GM12878 (cell line): ENCODE measurements around the gene OTOG. TPM values are rescaled to one million over a fixed set of nuclear protein-coding genes. Genes with fewer than 3 reads are reported as not detected.

Source experiments
- ATAC-seq: fragments of 200-7000 bp; cut with Tn5 transposase; 3 replicates; pipeline ENCODE4 v1.9.1; 2020; ENCODE audit warnings: mild to moderate bottlenecking, moderate library complexity
- BruUV-seq: library from RNA; stranded (reverse); fragments of 400-500 nt; replicated peaks from 2 replicates; lab custom pipeline; 2021; lab: Mats Ljungman, UMichigan
- CTCF ChIA-PET: fragments of 300-600 bp; sonication (Branson Sonifier 250); formaldehyde crosslinking; extraction: SDS; loops from one replicate; lab custom pipeline; 2021; ENCODE audit warnings: inconsistent platforms; lab: Yijun Ruan, JAX
- POLR2A ChIA-PET: fragments of 350-600 bp; formaldehyde crosslinking; extraction: SDS; loops from one replicate; lab custom pipeline; 2021; ENCODE audit warnings: inconsistent platforms; lab: Charles Lee
- RAD21 ChIA-PET: fragments of 300-600 bp; sonication (Branson Sonifier 250); formaldehyde crosslinking; loops from one replicate; lab custom pipeline; 2023; ENCODE audit warnings: antibody characterized with exemption; ENCODE audit not compliant: unreplicated experiment; lab: Charles Lee
- SMC1A ChIA-PET: fragments of 300-600 bp; sonication (Branson Sonifier 250); formaldehyde crosslinking; loops from one replicate; lab custom pipeline; 2023; ENCODE audit not compliant: unreplicated experiment, uncharacterized antibody; lab: Charles Lee
- DNase-seq: peaks from one replicate; pipeline ENCODE4 v3.0.0-alpha.2; 2011; ENCODE audit warnings: low read depth, low spot score
- FAIRE-seq: peaks from 3 replicates; lab custom pipeline; 2011; peaks lifted over from hg19 to GRCh38; lab: Jason Lieb, UNC
- H2AFZ ChIP-seq: 2 replicates; pipeline ENCODE4 v1.6.0; 2011; ENCODE audit warnings: low read depth, low read length, control low read depth; ENCODE audit not compliant: control insufficient read depth
- H3K27ac ChIP-seq: 2 replicates; pipeline ENCODE4 v1.5.1; 2011; ENCODE audit warnings: control low read depth; ENCODE audit not compliant: control insufficient read depth, insufficient read depth
- H3K27me3 ChIP-seq, 2 experiments: replicated peaks in 1 of 2; 2 replicates each; pipeline versions ENCODE4 v1.6.0 to v1.6.1; 2011; ENCODE audit warnings: low read length in 1 of 2; ENCODE audit not compliant: control insufficient read depth in 2 of 2, insufficient read depth in 2 of 2
- H3K36me3 ChIP-seq, 2 experiments: 2 replicates each; pipeline ENCODE4 v1.5.1; 2011; ENCODE audit warnings: low read length in 1 of 2; ENCODE audit not compliant: control insufficient read depth in 2 of 2, insufficient read depth in 2 of 2
- H3K4me1 ChIP-seq: 2 replicates; pipeline ENCODE4 v1.6.1; 2011; ENCODE audit warnings: mild to moderate bottlenecking, low read length, moderate library complexity, mixed read lengths; ENCODE audit not compliant: control insufficient read depth, insufficient read depth
- H3K4me2 ChIP-seq: 2 replicates; pipeline ENCODE4 v1.6.0; 2011; ENCODE audit warnings: control low read depth; ENCODE audit not compliant: control insufficient read depth, insufficient read depth
- H3K4me3 ChIP-seq: fragments of 200-600 bp; sonication (generic); 2 replicates; pipeline ENCODE4 v1.5.1; 2016
- H3K79me2 ChIP-seq: 2 replicates; pipeline ENCODE4 v1.6.0; 2011; ENCODE audit warnings: low read length; ENCODE audit not compliant: control insufficient read depth, insufficient read depth
- H3K9ac ChIP-seq: 2 replicates; pipeline ENCODE4 v1.8.0; 2011; ENCODE audit warnings: low read length, control low read depth, mixed read lengths; ENCODE audit not compliant: control insufficient read depth, insufficient read depth
- H3K9me3 ChIP-seq: replicated peaks from 3 replicates; pipeline ENCODE4 v1.5.1; 2011; ENCODE audit warnings: mild to moderate bottlenecking, low read length; ENCODE audit not compliant: control insufficient read depth, insufficient read depth
- H4K20me1 ChIP-seq: 2 replicates; pipeline ENCODE4 v1.6.0; 2011; ENCODE audit not compliant: control insufficient read depth, insufficient read depth
- CBFB ChIP-seq: IDR thresholded peaks from 2 replicates; pipeline ENCODE4 v1.6.1; 2016; ENCODE audit warnings: antibody characterized with exemption, low read depth
- DPF2 ChIP-seq: fragments of 450-650 bp; IDR thresholded peaks from 2 replicates; pipeline ENCODE4 v1.6.1; 2017; ENCODE audit warnings: mild to moderate bottlenecking
- EZH2 ChIP-seq: IDR thresholded peaks from 2 replicates; pipeline ENCODE4 v1.6.1; 2012; ENCODE audit warnings: low read depth, mild to moderate bottlenecking, control low read depth, inconsistent platforms, low read length, borderline replicate concordance; ENCODE audit not compliant: control insufficient read depth
- NFYB ChIP-seq: IDR thresholded peaks from 2 replicates; pipeline ENCODE4 v1.6.1; 2011; ENCODE audit warnings: low read depth, mild to moderate bottlenecking, low read length, improper control_type of control experiment, moderate library complexity; ENCODE audit not compliant: insufficient read depth
- SP1 ChIP-seq: IDR thresholded peaks from one replicate; pipeline ENCODE4 v1.6.1; 2011; ENCODE audit warnings: low read depth, low read length
- WGBS: methylation state at CpG from one replicate; pipeline ENCODE4 v1.1.6; 2016; ENCODE audit warnings: low lambda C conversion rate; ENCODE audit not compliant: insufficient replicate concordance, insufficient coverage; ENCODE audit errors: missing lambda C conversion rate; 5-methylcytosine and 5-hydroxymethylcytosine counted together
- in situ Hi-C: fragments of 300-500 bp; cut with MboI; formaldehyde crosslinking; loops from 9 replicates; pipeline ENCODE4 v1.14.3; 2018; ENCODE audit warnings: mixed read lengths
- intact Hi-C: fragments of 100-400 bp; cut with micrococcal nuclease; formaldehyde crosslinking; loops from one replicate; pipeline ENCODE4 v1.14.2; 2022; ENCODE audit not compliant: unreplicated experiment
- polyA plus RNA-seq, 11 experiments: library from polyadenylated mRNA; depleted of rRNA in 4 of 11; unstranded in 6 of 11; stranded (reverse) in 5 of 11; fragments of >200 nt; fragmentation: Nextera tagmentation in 4 of 11; fragmentation: Illumina TruSeq in 1 of 11; extraction: Ambion mirVana in 4 of 11; extraction: Trizol in 1 of 11; gene quantifications; 1 replicate in 1 of 11; 2 replicates in 10 of 11; pipeline versions ENCODE4 v1.2.1 to v1.2.3, GENCODE V29; 2011 to 2016; ENCODE audit warnings: inconsistent platforms in 2 of 11, missing spikeins in 2 of 11, low read depth in 1 of 11
- total RNA-seq, 4 experiments: library from RNA; depleted of rRNA in 3 of 4; stranded (reverse); fragments of >200 nt in 3 of 4; fragmentation: Illumina TruSeq in 1 of 4; extraction: Trizol in 1 of 4; gene quantifications; 2 replicates each; pipeline versions ENCODE4 v1.2.1 to v1.2.3, GENCODE V29; 2013 to 2021
- TF ChIP-seq, protein P1 (sequence below): fragments of 450-650 bp; IDR thresholded peaks from 2 replicates; pipeline ENCODE4 v1.6.1; 2017; ENCODE audit warnings: antibody characterized with exemption, mild to moderate bottlenecking, moderate library complexity
- TF ChIP-seq, protein P2 (sequence below): IDR thresholded peaks from 2 replicates; pipeline ENCODE4 v1.6.1; 2011; ENCODE audit warnings: mild to moderate bottlenecking, low read depth, low read length, moderate library complexity; ENCODE audit not compliant: insufficient replicate concordance
- TF ChIP-seq, protein P3 (sequence below): fragments of 450-650 bp; IDR thresholded peaks from 2 replicates; pipeline ENCODE4 v1.6.1; 2017; ENCODE audit warnings: low read depth, mild to moderate bottlenecking, moderate library complexity

The OTOG gene
- total and polyA plus RNA-seq, 10 of the 15 experiments (the other 5 are each of a cell fraction or from before 2014, with no cell fraction given): not detected

DNA sequence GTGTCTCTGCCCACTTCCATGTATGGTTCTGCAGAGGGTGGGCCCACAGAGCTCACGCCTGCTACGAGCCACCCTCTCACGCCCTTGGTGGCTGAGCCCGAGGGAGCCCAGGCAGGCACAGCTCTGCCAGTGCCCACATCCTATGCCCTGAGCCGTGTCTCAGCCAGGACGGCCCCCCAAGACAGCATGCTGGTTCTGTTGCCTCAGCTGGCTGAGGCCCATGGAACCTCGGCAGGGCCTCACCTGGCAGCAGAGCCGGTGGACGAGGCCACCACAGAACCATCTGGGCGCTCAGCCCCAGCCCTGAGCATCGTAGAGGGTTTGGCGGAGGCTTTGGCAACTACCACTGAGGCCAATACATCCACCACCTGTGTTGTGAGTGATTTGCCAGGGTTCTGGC is 64.0 kb downstream of the OTOG start:
- Histone ChIP-seq H3K27ac (no peak overlapping the region), H3K4me3 (no peak overlapping the region), H4K20me1 (no peaks in the 10 kb centered on the region), H3K4me1 (no peaks in the 10 kb centered on the region), H3K36me3 (no peaks in the 10 kb centered on the region), H3K9me3 (no peaks in the 10 kb centered on the region), H3K4me2 (no peak overlapping the region), H2AFZ (no peak overlapping the region), H3K9ac (no peak overlapping the region), H3K27me3 (peaks cover 0 to 1% of the 10 kb centered on the region in 2 experiments; a peak in 2 of 4 replicates), H3K79me2 (no peaks in the 10 kb centered on the region)
- FAIRE-seq (no peak), DNase-seq (no peak), ATAC-seq (no peak)
- in situ Hi-C loops: no loop called here
- CTCF ChIA-PET: no interaction called here
- intact Hi-C loops: no loop called here
- SMC1A ChIA-PET: no interaction called here
- RAD21 ChIA-PET: no interaction called here
- POLR2A ChIA-PET: no interaction called here
- BruUV-seq: no TSS peak
- WGBS: 19% methylated on average over 12 of the region's 12 CpGs
- TF ChIP-seq, protein P1, sequence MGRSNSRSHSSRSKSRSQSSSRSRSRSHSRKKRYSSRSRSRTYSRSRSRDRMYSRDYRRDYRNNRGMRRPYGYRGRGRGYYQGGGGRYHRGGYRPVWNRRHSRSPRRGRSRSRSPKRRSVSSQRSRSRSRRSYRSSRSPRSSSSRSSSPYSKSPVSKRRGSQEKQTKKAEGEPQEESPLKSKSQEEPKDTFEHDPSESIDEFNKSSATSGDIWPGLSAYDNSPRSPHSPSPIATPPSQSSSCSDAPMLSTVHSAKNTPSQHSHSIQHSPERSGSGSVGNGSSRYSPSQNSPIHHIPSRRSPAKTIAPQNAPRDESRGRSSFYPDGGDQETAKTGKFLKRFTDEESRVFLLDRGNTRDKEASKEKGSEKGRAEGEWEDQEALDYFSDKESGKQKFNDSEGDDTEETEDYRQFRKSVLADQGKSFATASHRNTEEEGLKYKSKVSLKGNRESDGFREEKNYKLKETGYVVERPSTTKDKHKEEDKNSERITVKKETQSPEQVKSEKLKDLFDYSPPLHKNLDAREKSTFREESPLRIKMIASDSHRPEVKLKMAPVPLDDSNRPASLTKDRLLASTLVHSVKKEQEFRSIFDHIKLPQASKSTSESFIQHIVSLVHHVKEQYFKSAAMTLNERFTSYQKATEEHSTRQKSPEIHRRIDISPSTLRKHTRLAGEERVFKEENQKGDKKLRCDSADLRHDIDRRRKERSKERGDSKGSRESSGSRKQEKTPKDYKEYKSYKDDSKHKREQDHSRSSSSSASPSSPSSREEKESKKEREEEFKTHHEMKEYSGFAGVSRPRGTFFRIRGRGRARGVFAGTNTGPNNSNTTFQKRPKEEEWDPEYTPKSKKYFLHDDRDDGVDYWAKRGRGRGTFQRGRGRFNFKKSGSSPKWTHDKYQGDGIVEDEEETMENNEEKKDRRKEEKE: no peak
- no peak for TF ChIP-seq CBFB
- TF ChIP-seq, all 136 proteins: peak for 0

DNA sequence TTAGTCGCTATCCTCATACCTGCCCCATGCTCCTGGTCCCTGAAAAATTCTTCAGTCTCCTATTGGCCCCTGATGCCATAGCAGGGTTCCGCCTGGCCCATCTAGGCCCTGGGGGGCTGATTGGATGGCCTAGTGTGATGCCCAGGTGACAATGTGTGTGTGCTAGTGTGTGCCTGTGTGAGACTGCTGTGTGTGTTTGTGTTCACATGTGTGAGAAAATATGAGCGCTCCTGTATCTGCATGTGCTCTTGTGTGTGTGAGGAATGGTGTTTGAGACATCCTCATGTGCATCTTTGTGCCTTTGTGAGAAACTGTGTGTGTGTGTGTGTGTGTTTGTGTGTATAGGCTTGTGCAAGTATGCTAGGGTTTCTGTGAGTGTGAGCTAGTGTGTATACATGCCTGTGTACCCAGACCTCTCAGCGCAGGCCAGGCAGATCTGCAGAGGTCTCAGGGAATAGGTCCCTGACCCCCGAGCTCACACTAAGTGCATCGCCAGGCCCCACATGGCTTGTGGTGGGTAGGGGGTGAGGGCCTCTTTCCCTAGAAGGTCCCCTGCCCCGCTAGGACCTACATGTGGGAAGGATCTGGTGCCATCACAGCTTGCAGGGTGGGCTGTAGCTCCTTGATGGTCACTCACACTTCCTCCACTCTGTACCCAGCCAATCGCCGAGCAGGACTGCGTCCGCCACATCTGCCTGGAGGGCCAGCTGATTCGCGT is 64.6 kb downstream of the OTOG start:
- no peak overlapping the region for H3K4me2 ChIP-seq
- POLR2A ChIA-PET: no interaction called here
- H3K79me2 ChIP-seq: no peaks in the 10 kb centered on the region
- intact Hi-C loops (no loop called here), in situ Hi-C loops (no loop called here)
- no peak overlapping the region for H2AFZ ChIP-seq
- H3K4me3 ChIP-seq: no peak overlapping the region
- CTCF ChIA-PET: no interaction called here
- H3K9ac ChIP-seq: no peak overlapping the region
- H4K20me1 ChIP-seq: no peaks in the 10 kb centered on the region
- RAD21 ChIA-PET: no interaction called here
- peaks cover 0 to 1% of the 10 kb centered on the region in 2 experiments; a peak in 2 of 4 replicates for H3K27me3 ChIP-seq
- no peaks in the 10 kb centered on the region for H3K4me1 ChIP-seq
- SMC1A ChIA-PET: no interaction called here
- no peak overlapping the region for H3K27ac ChIP-seq
- no TSS peak for BruUV-seq
- no peak for ATAC-seq
- TF ChIP-seq DPF2: no peak
- no peak for TF ChIP-seq SP1
- TF ChIP-seq, protein P2, sequence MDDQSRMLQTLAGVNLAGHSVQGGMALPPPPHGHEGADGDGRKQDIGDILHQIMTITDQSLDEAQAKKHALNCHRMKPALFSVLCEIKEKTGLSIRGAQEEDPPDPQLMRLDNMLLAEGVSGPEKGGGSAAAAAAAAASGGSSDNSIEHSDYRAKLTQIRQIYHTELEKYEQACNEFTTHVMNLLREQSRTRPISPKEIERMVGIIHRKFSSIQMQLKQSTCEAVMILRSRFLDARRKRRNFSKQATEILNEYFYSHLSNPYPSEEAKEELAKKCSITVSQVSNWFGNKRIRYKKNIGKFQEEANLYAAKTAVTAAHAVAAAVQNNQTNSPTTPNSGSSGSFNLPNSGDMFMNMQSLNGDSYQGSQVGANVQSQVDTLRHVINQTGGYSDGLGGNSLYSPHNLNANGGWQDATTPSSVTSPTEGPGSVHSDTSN: no peak
- TF ChIP-seq, protein P3, sequence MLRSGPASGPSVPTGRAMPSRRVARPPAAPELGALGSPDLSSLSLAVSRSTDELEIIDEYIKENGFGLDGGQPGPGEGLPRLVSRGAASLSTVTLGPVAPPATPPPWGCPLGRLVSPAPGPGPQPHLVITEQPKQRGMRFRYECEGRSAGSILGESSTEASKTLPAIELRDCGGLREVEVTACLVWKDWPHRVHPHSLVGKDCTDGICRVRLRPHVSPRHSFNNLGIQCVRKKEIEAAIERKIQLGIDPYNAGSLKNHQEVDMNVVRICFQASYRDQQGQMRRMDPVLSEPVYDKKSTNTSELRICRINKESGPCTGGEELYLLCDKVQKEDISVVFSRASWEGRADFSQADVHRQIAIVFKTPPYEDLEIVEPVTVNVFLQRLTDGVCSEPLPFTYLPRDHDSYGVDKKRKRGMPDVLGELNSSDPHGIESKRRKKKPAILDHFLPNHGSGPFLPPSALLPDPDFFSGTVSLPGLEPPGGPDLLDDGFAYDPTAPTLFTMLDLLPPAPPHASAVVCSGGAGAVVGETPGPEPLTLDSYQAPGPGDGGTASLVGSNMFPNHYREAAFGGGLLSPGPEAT: no peak
- no peak for TF ChIP-seq NFYB
- TF ChIP-seq EZH2: no peak
- H3K9me3 ChIP-seq: no peaks in the 10 kb centered on the region
- DNase-seq: no peak
- WGBS: 33% methylated on average over 13 of the region's 13 CpGs
- no peaks in the 10 kb centered on the region for H3K36me3 ChIP-seq
- no peak for FAIRE-seq
